ENCODE measurements around the gene FOXC1.

- TF ChIP-seq YY1 (IDR thresholded peaks at IDR 0.05; ENCODE audit: low read depth, low read length) (no peak), BACH1 (IDR thresholded peaks at IDR 0.05; ENCODE audit: borderline replicate concordance) (no peak), POLR2A (IDR thresholded peaks at IDR 0.05; ENCODE audit: low read depth, low read length) (no peak), TAF1 (IDR thresholded peaks at IDR 0.05; ENCODE audit: borderline replicate concordance, low read depth, low read length) (no peak), CTCF (IDR thresholded peaks at IDR 0.05 in 2 of 3, conservative IDR thresholded peaks at IDR 0.05 in 1 of 3; ENCODE audit: control insufficient read depth in 2 of 3, extremely low read depth in 1 of 3, insufficient read depth in 1 of 3, low read depth in 3 of 3, low read length in 3 of 3) (no peak), DPF2 (IDR thresholded peaks at IDR 0.05) (no peak), CHD2 (IDR thresholded peaks at IDR 0.05; ENCODE audit: borderline replicate concordance, low read depth, low read length) (no peak), CREM (IDR thresholded peaks at IDR 0.05; ENCODE audit: low read depth) (no peak), FOXK2 (IDR thresholded peaks at IDR 0.05) (no peak), EZH2 (IDR thresholded peaks at IDR 0.05; ENCODE audit: borderline replicate concordance, control insufficient read depth, low read depth, low read length) (no peak), SREBF2 (IDR thresholded peaks at IDR 0.05; ENCODE audit: low read length) (no peak), RCOR1 (conservative IDR thresholded peaks at IDR 0.05; ENCODE audit: low read depth, low read length) (no peak)
Measured at GRCh38 chr6:1587546-1587945, 22.2 kb upstream of the FOXC1 start.

All from GM12878 (cell line).